Panc1 (cell line): Measurements from ENCODE around the gene HEG1. TPM values are rescaled to one million over a fixed set of nuclear protein-coding genes. Genes with fewer than 3 reads are reported as not detected.

Source experiments
- ATAC-seq: fragments of 200-7000 bp; cut with Tn5 transposase; 2 replicates; pipeline ENCODE4 v1.9.1; 2020; ENCODE audit warnings: mild to moderate bottlenecking, moderate library complexity
- BruUV-seq: library from RNA; stranded (reverse); fragments of 400-500 nt; replicated peaks from 2 replicates; lab custom pipeline; 2021; lab: Mats Ljungman, UMichigan
- CTCF ChIA-PET: fragments of 300-600 bp; sonication (Branson Sonifier 250); formaldehyde crosslinking; loops from one replicate; lab custom pipeline; 2022; ENCODE audit warnings: antibody characterized with exemption; lab: Charles Lee
- POLR2A ChIA-PET: fragments of 300-600 bp; sonication (Branson Sonifier 250); formaldehyde crosslinking; loops from one replicate; lab custom pipeline; 2022; ENCODE audit warnings: antibody characterized with exemption; lab: Charles Lee
- DNase-seq: peaks from one replicate; pipeline ENCODE4 v3.0.0-alpha.2; 2010; ENCODE audit warnings: low read depth, low spot score
- H3K27ac ChIP-seq: 2 replicates; pipeline ENCODE4 v1.5.1; 2011; ENCODE audit warnings: mild to moderate bottlenecking, low read length, inconsistent platforms
- H3K27me3 ChIP-seq: fragments of 200-500 bp; sonication (Bioruptor generic); 2 replicates; pipeline ENCODE4 v1.6.0; 2014; ENCODE audit warnings: low read length, inconsistent platforms; ENCODE audit not compliant: control insufficient read depth, insufficient read depth
- H3K36me3 ChIP-seq: fragments of 200-500 bp; sonication (Bioruptor generic); 2 replicates; pipeline ENCODE4 v1.5.1; 2014; ENCODE audit warnings: inconsistent platforms, mild to moderate bottlenecking, low read length, moderate library complexity; ENCODE audit not compliant: control insufficient read depth, insufficient read depth
- H3K4me1 ChIP-seq: 2 replicates; pipeline ENCODE4 v1.5.1; 2011; ENCODE audit warnings: inconsistent platforms, mild to moderate bottlenecking, low read length, moderate library complexity; ENCODE audit not compliant: control insufficient read depth, insufficient read depth
- H3K4me3 ChIP-seq, 2 experiments: 2 replicates each; pipeline ENCODE4 v1.5.1; 2011 to 2012; ENCODE audit warnings: low read depth in 2 of 2, low read length in 2 of 2, mild to moderate bottlenecking in 2 of 2, inconsistent platforms in 1 of 2, moderate library complexity in 1 of 2
- H3K9me3 ChIP-seq: fragments of 200-500 bp; sonication (Bioruptor generic); 2 replicates; pipeline ENCODE4 v1.5.1; 2014; ENCODE audit warnings: low read depth, mild to moderate bottlenecking, inconsistent platforms, low read length, moderate library complexity; ENCODE audit not compliant: control insufficient read depth, insufficient read depth
- POLR2AphosphoS5 ChIP-seq: IDR thresholded peaks from 2 replicates; pipeline ENCODE4 v1.6.1; 2012; ENCODE audit warnings: mild to moderate bottlenecking, low read depth, low read length, moderate library complexity
- SIN3A ChIP-seq: IDR thresholded peaks from 2 replicates; pipeline ENCODE4 v1.6.1; 2012; ENCODE audit warnings: low read depth, mild to moderate bottlenecking, low read length, moderate library complexity, borderline replicate concordance; ENCODE audit not compliant: insufficient read depth
- TCF7L2 ChIP-seq: IDR thresholded peaks from 2 replicates; pipeline ENCODE4 v1.6.1; 2011; ENCODE audit warnings: mild to moderate bottlenecking, low read depth, low read length, inconsistent platforms
- in situ Hi-C: cut with HindIII; loops from 2 replicates; pipeline ENCODE4 v1.10.0; 2016; ENCODE audit warnings: low sequenced_read_pairs, low pct_unique_long_range_greater_than_20kb
- intact Hi-C: fragments of 100-400 bp; cut with micrococcal nuclease; formaldehyde crosslinking; loops from one replicate; pipeline ENCODE4 v1.10.0; 2022; ENCODE audit not compliant: unreplicated experiment
- total RNA-seq: library from RNA; stranded (reverse); gene quantifications from one replicate; pipeline ENCODE4 v1.2.1, GENCODE V29; 2021; ENCODE audit not compliant: unreplicated experiment
- TF ChIP-seq, protein P1 (sequence below), 2 experiments: IDR thresholded peaks; 2 replicates each; pipeline ENCODE4 v1.6.1; 2011 to 2012; ENCODE audit warnings: low read depth in 2 of 2, control low read depth in 1 of 2, low read length in 1 of 2, mild to moderate bottlenecking in 1 of 2, moderate library complexity in 1 of 2; ENCODE audit not compliant: insufficient read depth in 1 of 2
- TF ChIP-seq, protein P2 (sequence below): fragments of 450-650 bp; IDR thresholded peaks from 2 replicates; pipeline ENCODE4 v1.5.1; 2017; ENCODE audit warnings: mild to moderate bottlenecking

HEG1 gene
- total RNA-seq, 1 experiment from 2014 or later = 141 TPM

DNA sequence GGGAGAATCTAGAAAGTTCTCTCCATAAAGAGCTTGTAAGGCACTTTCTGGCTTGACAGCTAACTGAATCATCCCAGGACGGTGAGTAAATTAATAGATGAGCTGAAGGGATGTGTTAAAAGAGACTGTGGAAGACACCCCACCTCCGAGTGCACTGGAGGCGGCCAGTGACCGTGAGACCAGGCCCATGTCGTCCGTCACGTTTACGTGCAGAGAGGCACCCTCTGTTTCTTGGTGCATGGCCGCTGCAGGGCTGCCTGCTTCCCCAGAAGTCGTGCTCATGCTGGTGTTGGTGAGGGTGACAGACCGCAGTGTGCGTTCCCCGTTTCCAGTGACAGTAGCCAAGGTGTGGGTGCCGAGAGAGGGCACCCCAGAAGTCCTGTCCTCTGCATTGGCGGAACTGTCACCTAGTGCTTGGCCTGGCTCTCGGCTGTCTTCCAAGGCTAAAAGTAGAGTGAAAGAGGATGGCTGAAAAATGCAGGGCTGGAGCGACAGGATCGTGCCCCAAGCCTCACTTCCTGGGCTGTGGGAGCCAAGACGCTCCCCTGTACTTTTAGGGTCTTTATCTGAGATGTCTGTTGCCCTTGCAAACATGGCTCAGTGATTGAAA, 41.1 kb downstream of the HEG1 start:
- TF ChIP-seq, protein P1, sequence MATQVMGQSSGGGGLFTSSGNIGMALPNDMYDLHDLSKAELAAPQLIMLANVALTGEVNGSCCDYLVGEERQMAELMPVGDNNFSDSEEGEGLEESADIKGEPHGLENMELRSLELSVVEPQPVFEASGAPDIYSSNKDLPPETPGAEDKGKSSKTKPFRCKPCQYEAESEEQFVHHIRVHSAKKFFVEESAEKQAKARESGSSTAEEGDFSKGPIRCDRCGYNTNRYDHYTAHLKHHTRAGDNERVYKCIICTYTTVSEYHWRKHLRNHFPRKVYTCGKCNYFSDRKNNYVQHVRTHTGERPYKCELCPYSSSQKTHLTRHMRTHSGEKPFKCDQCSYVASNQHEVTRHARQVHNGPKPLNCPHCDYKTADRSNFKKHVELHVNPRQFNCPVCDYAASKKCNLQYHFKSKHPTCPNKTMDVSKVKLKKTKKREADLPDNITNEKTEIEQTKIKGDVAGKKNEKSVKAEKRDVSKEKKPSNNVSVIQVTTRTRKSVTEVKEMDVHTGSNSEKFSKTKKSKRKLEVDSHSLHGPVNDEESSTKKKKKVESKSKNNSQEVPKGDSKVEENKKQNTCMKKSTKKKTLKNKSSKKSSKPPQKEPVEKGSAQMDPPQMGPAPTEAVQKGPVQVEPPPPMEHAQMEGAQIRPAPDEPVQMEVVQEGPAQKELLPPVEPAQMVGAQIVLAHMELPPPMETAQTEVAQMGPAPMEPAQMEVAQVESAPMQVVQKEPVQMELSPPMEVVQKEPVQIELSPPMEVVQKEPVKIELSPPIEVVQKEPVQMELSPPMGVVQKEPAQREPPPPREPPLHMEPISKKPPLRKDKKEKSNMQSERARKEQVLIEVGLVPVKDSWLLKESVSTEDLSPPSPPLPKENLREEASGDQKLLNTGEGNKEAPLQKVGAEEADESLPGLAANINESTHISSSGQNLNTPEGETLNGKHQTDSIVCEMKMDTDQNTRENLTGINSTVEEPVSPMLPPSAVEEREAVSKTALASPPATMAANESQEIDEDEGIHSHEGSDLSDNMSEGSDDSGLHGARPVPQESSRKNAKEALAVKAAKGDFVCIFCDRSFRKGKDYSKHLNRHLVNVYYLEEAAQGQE (IDR thresholded peaks at IDR 0.05; ENCODE audit: insufficient read depth in 1 of 2, low read depth in 2 of 2, low read length in 1 of 2) = no peak
- TF ChIP-seq, protein P2, sequence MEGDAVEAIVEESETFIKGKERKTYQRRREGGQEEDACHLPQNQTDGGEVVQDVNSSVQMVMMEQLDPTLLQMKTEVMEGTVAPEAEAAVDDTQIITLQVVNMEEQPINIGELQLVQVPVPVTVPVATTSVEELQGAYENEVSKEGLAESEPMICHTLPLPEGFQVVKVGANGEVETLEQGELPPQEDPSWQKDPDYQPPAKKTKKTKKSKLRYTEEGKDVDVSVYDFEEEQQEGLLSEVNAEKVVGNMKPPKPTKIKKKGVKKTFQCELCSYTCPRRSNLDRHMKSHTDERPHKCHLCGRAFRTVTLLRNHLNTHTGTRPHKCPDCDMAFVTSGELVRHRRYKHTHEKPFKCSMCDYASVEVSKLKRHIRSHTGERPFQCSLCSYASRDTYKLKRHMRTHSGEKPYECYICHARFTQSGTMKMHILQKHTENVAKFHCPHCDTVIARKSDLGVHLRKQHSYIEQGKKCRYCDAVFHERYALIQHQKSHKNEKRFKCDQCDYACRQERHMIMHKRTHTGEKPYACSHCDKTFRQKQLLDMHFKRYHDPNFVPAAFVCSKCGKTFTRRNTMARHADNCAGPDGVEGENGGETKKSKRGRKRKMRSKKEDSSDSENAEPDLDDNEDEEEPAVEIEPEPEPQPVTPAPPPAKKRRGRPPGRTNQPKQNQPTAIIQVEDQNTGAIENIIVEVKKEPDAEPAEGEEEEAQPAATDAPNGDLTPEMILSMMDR = no peak
- TF ChIP-seq TCF7L2 (no peak), POLR2AphosphoS5 (no peak), SIN3A (no peak)
- POLR2A ChIA-PET = no interaction called here
- Histone ChIP-seq H3K27me3 (no peaks in the 10 kb centered on the region), H3K4me3 (no peak overlapping the region), H3K36me3 (peaks cover 21% of the 10 kb centered on the region), H3K4me1 (peaks cover 8% of the 10 kb centered on the region; the same call in 1 of the 2 replicates), H3K9me3 (no peaks in the 10 kb centered on the region), H3K27ac (no peak overlapping the region)
- no TSS peak for BruUV-seq
- no peak for DNase-seq
- intact Hi-C loops (no loop called here), in situ Hi-C loops (no loop called here)
- CTCF ChIA-PET = no interaction called here
- ATAC-seq = no peak

DNA sequence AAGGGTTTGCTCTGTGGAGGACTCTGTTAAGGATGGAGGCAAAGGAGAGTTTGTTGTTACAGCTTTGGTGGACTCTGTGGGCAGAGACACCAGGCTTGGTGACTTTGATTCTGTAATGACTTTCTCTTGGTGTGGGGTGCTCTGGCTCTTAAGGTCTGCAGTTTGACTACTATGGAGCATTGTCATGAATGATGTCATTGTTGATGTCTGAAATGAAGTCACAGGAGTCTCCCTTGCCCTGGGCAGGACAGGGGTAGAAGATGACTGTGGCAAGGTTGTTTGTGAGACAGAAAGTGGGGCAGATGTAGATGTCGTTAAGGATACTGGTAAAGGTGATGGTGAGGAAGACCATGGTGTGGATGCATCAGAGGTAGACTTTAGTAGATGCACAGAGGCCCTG, 42.7 kb downstream of the HEG1 start:
- CTCF ChIA-PET = no interaction called here
- H3K36me3 ChIP-seq = peaks cover 26% of the 10 kb centered on the region
- BruUV-seq = no TSS peak
- no peak for DNase-seq
- H3K27me3 ChIP-seq = no peaks in the 10 kb centered on the region
- no peak for ATAC-seq
- in situ Hi-C loops = no loop called here
- peaks cover 8% of the 10 kb centered on the region; the same call in 1 of the 2 replicates for H3K4me1 ChIP-seq
- intact Hi-C loops = no loop called here
- no peak overlapping the region for H3K4me3 ChIP-seq
- POLR2A ChIA-PET = no interaction called here
- TF ChIP-seq SIN3A = no peak
- TF ChIP-seq, protein P2 = no peak; the same call in 1 of the 2 replicates
- TF ChIP-seq, protein P1 (IDR thresholded peaks at IDR 0.05; ENCODE audit: insufficient read depth in 1 of 2, low read depth in 2 of 2, low read length in 1 of 2) = no peak
- no peaks in the 10 kb centered on the region for H3K9me3 ChIP-seq
- H3K27ac ChIP-seq = no peak overlapping the region
